ENCODE results near the gene STUB1. TPM values are rescaled to one million over a fixed set of nuclear protein-coding genes. Genes with fewer than 3 reads are reported as not detected.

Gene STUB1
- total and polyA plus RNA-seq, 2 experiments from 2014 or later, result 201 to 207 TPM

DNA sequence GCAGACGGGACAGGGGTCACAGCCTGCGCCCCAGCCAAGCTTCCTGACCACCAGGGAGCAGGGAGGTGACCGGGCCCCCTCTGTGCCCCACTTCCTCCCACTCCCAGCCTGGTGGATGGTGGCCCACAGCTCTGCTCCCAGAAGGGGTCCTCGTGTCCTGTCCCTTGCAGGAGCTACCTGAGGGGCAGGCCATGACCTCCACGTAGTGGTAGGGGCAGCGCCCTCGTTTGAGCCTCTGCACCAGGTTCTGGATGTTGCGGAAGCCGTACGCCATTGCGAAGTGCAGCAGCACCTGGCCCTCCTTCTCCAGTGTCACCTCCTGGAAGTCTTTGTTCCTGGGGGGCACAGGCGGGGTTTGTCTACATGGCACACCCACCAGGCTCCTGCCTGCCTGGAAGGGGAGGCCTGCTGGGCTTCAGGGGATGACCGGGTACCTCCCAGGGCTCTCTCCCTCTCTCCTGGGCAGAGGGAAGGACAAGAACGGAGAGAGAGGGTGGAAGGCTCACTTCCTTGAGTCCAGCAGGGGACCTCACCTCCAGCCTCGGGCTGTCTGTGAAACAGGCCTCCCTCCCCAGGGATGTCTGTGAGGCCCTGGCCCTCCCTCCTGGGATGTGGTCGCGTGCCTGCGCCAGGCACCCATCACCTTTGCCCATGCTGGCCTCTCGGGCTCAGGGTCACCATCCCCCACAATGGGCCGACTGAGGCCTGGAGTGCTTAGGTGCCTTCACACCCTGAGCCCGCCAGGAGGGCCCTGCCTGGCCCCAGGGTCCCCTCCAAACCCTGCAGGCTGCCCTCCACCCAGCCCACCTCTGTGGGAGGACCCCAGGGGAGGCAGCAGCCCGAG lies 50.7 kb downstream of the STUB1 start:
- WGBS, 2 experiments (ENCODE audit: low coverage in 1 of 2, low lambda C conversion rate in 2 of 2, missing lambda C conversion rate in 2 of 2), result 86 to 90% methylated on average over 20 to 22 of the region's 22 CpGs
- in situ Hi-C loops (cut with MboI), result no loop called here

DNA sequence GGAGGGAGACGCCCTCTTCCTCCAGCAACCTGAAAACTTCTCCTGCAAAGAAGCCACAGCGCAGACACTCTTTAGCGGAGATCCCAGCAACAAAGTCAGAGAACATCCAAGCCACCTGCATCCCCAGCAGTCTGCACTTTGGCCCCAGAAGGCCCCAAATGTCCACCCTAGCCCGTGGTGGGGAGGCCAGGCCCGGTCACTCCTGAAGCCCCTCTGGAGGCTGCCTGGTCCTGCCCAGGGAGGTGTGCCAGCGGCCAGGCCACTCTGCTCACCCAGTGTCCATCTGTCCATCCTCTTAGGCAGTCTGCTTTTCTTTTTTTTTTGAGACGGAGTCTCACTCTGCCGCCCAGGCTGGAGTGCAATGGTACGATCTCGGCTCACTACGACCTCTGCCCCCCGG lies 52.1 kb downstream of the STUB1 start:
- in situ Hi-C loops (cut with MboI), result no loop called here
- 89 to 90% methylated on average over 12 of the region's 12 CpGs for WGBS, 2 experiments (ENCODE audit: low coverage in 1 of 2, low lambda C conversion rate in 2 of 2, missing lambda C conversion rate in 2 of 2)
- Histone ChIP-seq H3K4me3 (no peak overlapping the region), H2AFZ (no peak overlapping the region), H3K27me3 (replicated peaks; ENCODE audit: insufficient read depth) (no peaks in the 10 kb centered on the region), H4K20me1 (ENCODE audit: insufficient read depth) (no peaks in the 10 kb centered on the region), H3K79me2 (ENCODE audit: insufficient read depth) (no peaks in the 10 kb centered on the region), H3K9me2 (ENCODE audit: insufficient read depth) (no peaks in the 10 kb centered on the region), H3F3A (ENCODE audit: insufficient read depth) (no peaks in the 10 kb centered on the region), H3K36me3 (ENCODE audit: low read depth) (no peaks in the 10 kb centered on the region), H3K4me2 (ENCODE audit: unreplicated experiment) (no peak overlapping the region), H3K4me1 (ENCODE audit: insufficient read depth) (no peaks in the 10 kb centered on the region), H3K9me3 (ENCODE audit: low read depth) (no peaks in the 10 kb centered on the region), H3K9ac (no peak overlapping the region), H3K27ac (no peak overlapping the region)
- no peak for DNase-seq
- TF ChIP-seq EZH2 (IDR thresholded peaks at IDR 0.05; ENCODE audit: insufficient read depth, poor library complexity, severe bottlenecking) (no peak), EZH2phosphoT487 (IDR thresholded peaks at IDR 0.05; ENCODE audit: insufficient read depth, low read depth) (no peak)

More for the DNA sequence above, 50.7 kb downstream of the STUB1 start:
- Histone ChIP-seq H2AFZ (no peak overlapping the region), H3K9ac (no peak overlapping the region), H3K4me2 (ENCODE audit: unreplicated experiment) (no peak overlapping the region), H3K4me3 (no peak overlapping the region), H3K27ac (no peak overlapping the region), H4K20me1 (ENCODE audit: insufficient read depth) (no peaks in the 10 kb centered on the region), H3K27me3 (replicated peaks; ENCODE audit: insufficient read depth) (no peaks in the 10 kb centered on the region), H3K9me3 (ENCODE audit: low read depth) (no peaks in the 10 kb centered on the region), H3K79me2 (ENCODE audit: insufficient read depth) (no peaks in the 10 kb centered on the region), H3K9me2 (ENCODE audit: insufficient read depth) (no peaks in the 10 kb centered on the region), H3K36me3 (ENCODE audit: low read depth) (no peaks in the 10 kb centered on the region), H3F3A (ENCODE audit: insufficient read depth) (no peaks in the 10 kb centered on the region), H3K4me1 (ENCODE audit: insufficient read depth) (no peaks in the 10 kb centered on the region)
- TF ChIP-seq EZH2 (IDR thresholded peaks at IDR 0.05; ENCODE audit: insufficient read depth, poor library complexity, severe bottlenecking), result no peak
- no peak for TF ChIP-seq EZH2phosphoT487 (IDR thresholded peaks at IDR 0.05; ENCODE audit: insufficient read depth, low read depth)
- DNase-seq, result no peak

Other genes starting within 250 kb of the STUB1 start
- gene CAPN15, start 152.7 kb upstream of the STUB1 start, total RNA-seq (2014; rRNA removed; shearing (Covaris generic)), result 68.0 and 69.4 TPM in 2 replicates
- gene CAPN15, start 152.7 kb upstream of the STUB1 start, polyA plus RNA-seq (2016; fragmentation: Nextera tagmentation; extraction: Ambion mirVana), result 5.4 and 5.7 TPM in 2 replicates
- gene PRR35, start 120.0 kb upstream of the STUB1 start, total RNA-seq (2014; rRNA removed; shearing (Covaris generic)), result not detected in 2 replicates
- gene PRR35, start 120.0 kb upstream of the STUB1 start, polyA plus RNA-seq (2016; fragmentation: Nextera tagmentation; extraction: Ambion mirVana), result not detected in 2 replicates
- 0.11 and 0.13 TPM in 2 replicates for gene NHLRC4, start 113.4 kb upstream of the STUB1 start, total RNA-seq (2014; rRNA removed; shearing (Covaris generic))
- 0.20 TPM in 1 of 2 replicates, not detected in the other for gene NHLRC4, start 113.4 kb upstream of the STUB1 start, polyA plus RNA-seq (2016; fragmentation: Nextera tagmentation; extraction: Ambion mirVana)
- gene PIGQ, start 110.4 kb upstream of the STUB1 start, total RNA-seq (2014; rRNA removed; shearing (Covaris generic)), result 35.0 and 43.5 TPM in 2 replicates
- 31.6 and 33.9 TPM in 2 replicates for gene PIGQ, start 110.4 kb upstream of the STUB1 start, polyA plus RNA-seq (2016; fragmentation: Nextera tagmentation; extraction: Ambion mirVana)
- 18.8 and 28.3 TPM in 2 replicates for gene RAB40C, start 90.3 kb upstream of the STUB1 start, total RNA-seq (2014; rRNA removed; shearing (Covaris generic))
- 9.5 TPM in 2 replicates for gene RAB40C, start 90.3 kb upstream of the STUB1 start, polyA plus RNA-seq (2016; fragmentation: Nextera tagmentation; extraction: Ambion mirVana)
- not detected in 2 replicates for gene WFIKKN1, start 49.4 kb upstream of the STUB1 start, total RNA-seq (2014; rRNA removed; shearing (Covaris generic))
- not detected in 2 replicates for gene WFIKKN1, start 49.4 kb upstream of the STUB1 start, polyA plus RNA-seq (2016; fragmentation: Nextera tagmentation; extraction: Ambion mirVana)
- 150 and 218 TPM in 2 replicates for gene METTL26, start 44.1 kb upstream of the STUB1 start, total RNA-seq (2014; rRNA removed; shearing (Covaris generic))
- 151 and 155 TPM in 2 replicates for gene METTL26, start 44.1 kb upstream of the STUB1 start, polyA plus RNA-seq (2016; fragmentation: Nextera tagmentation; extraction: Ambion mirVana)
- gene MCRIP2, start 38.6 kb upstream of the STUB1 start, total RNA-seq (2014; rRNA removed; shearing (Covaris generic)), result 29.3 and 30.4 TPM in 2 replicates
- 22.4 and 22.6 TPM in 2 replicates for gene MCRIP2, start 38.6 kb upstream of the STUB1 start, polyA plus RNA-seq (2016; fragmentation: Nextera tagmentation; extraction: Ambion mirVana)
- 16.5 and 24.7 TPM in 2 replicates for gene WDR90, start 31.0 kb upstream of the STUB1 start, total RNA-seq (2014; rRNA removed; shearing (Covaris generic))
- gene WDR90, start 31.0 kb upstream of the STUB1 start, polyA plus RNA-seq (2016; fragmentation: Nextera tagmentation; extraction: Ambion mirVana), result 4.7 and 8.2 TPM in 2 replicates
- 44.9 and 65.9 TPM in 2 replicates for gene RHOT2, start 12.3 kb upstream of the STUB1 start, total RNA-seq (2014; rRNA removed; shearing (Covaris generic))
- gene RHOT2, start 12.3 kb upstream of the STUB1 start, polyA plus RNA-seq (2016; fragmentation: Nextera tagmentation; extraction: Ambion mirVana), result 65.1 and 70.0 TPM in 2 replicates
- gene RHBDL1, start 4.7 kb upstream of the STUB1 start, total RNA-seq (2014; rRNA removed; shearing (Covaris generic)), result 0.89 and 2.1 TPM in 2 replicates
- gene RHBDL1, start 4.7 kb upstream of the STUB1 start, polyA plus RNA-seq (2016; fragmentation: Nextera tagmentation; extraction: Ambion mirVana), result 0.90 and 1.5 TPM in 2 replicates
- gene JMJD8, start 3.9 kb downstream of the STUB1 start, total RNA-seq (2014; rRNA removed; shearing (Covaris generic)), result 88.8 and 96.3 TPM in 2 replicates
- 87.9 and 91.6 TPM in 2 replicates for gene JMJD8, start 3.9 kb downstream of the STUB1 start, polyA plus RNA-seq (2016; fragmentation: Nextera tagmentation; extraction: Ambion mirVana)
- gene WDR24, start 10.0 kb downstream of the STUB1 start, total RNA-seq (2014; rRNA removed; shearing (Covaris generic)), result 1.3 and 3.4 TPM in 2 replicates
- gene WDR24, start 10.0 kb downstream of the STUB1 start, polyA plus RNA-seq (2016; fragmentation: Nextera tagmentation; extraction: Ambion mirVana), result 13.1 and 13.7 TPM in 2 replicates
- 0.54 TPM in 1 of 2 replicates, not detected in the other for gene FBXL16, start 25.4 kb downstream of the STUB1 start, total RNA-seq (2014; rRNA removed; shearing (Covaris generic))
- gene FBXL16, start 25.4 kb downstream of the STUB1 start, polyA plus RNA-seq (2016; fragmentation: Nextera tagmentation; extraction: Ambion mirVana), result 0.16 and 0.29 TPM in 2 replicates
- 90.7 and 98.1 TPM in 2 replicates for gene METRN, start 34.7 kb downstream of the STUB1 start, total RNA-seq (2014; rRNA removed; shearing (Covaris generic))
- 21.6 and 26.0 TPM in 2 replicates for gene METRN, start 34.7 kb downstream of the STUB1 start, polyA plus RNA-seq (2016; fragmentation: Nextera tagmentation; extraction: Ambion mirVana)
- gene ANTKMT, start 40.7 kb downstream of the STUB1 start, total RNA-seq (2014; rRNA removed; shearing (Covaris generic)), result 20.4 and 34.8 TPM in 2 replicates
- 33.3 and 33.5 TPM in 2 replicates for gene ANTKMT, start 40.7 kb downstream of the STUB1 start, polyA plus RNA-seq (2016; fragmentation: Nextera tagmentation; extraction: Ambion mirVana)
- 1.0 and 9.5 TPM in 2 replicates for gene CCDC78, start 46.0 kb downstream of the STUB1 start, total RNA-seq (2014; rRNA removed; shearing (Covaris generic))
- 0.78 and 1.1 TPM in 2 replicates for gene CCDC78, start 46.0 kb downstream of the STUB1 start, polyA plus RNA-seq (2016; fragmentation: Nextera tagmentation; extraction: Ambion mirVana)
- gene HAGHL, start 46.7 kb downstream of the STUB1 start, total RNA-seq (2014; rRNA removed; shearing (Covaris generic)), result 5.8 and 7.8 TPM in 2 replicates
- 10.8 and 64.8 TPM in 2 replicates for gene HAGHL, start 46.7 kb downstream of the STUB1 start, polyA plus RNA-seq (2016; fragmentation: Nextera tagmentation; extraction: Ambion mirVana)
- gene CIAO3, start 60.6 kb downstream of the STUB1 start, total RNA-seq (2014; rRNA removed; shearing (Covaris generic)), result 24.0 and 37.5 TPM in 2 replicates
- 24.5 and 27.8 TPM in 2 replicates for gene CIAO3, start 60.6 kb downstream of the STUB1 start, polyA plus RNA-seq (2016; fragmentation: Nextera tagmentation; extraction: Ambion mirVana)
- gene MSLN, start 80.3 kb downstream of the STUB1 start, total RNA-seq (2014; rRNA removed; shearing (Covaris generic)), result not detected in 2 replicates
- not detected in 2 replicates for gene MSLN, start 80.3 kb downstream of the STUB1 start, polyA plus RNA-seq (2016; fragmentation: Nextera tagmentation; extraction: Ambion mirVana)
- gene RPUSD1, start 108.0 kb downstream of the STUB1 start, total RNA-seq (2014; rRNA removed; shearing (Covaris generic)), result 44.6 and 54.3 TPM in 2 replicates
- 15.4 and 19.1 TPM in 2 replicates for gene RPUSD1, start 108.0 kb downstream of the STUB1 start, polyA plus RNA-seq (2016; fragmentation: Nextera tagmentation; extraction: Ambion mirVana)
- gene CHTF18, start 108.2 kb downstream of the STUB1 start, total RNA-seq (2014; rRNA removed; shearing (Covaris generic)), result 9.1 and 13.1 TPM in 2 replicates
- gene CHTF18, start 108.2 kb downstream of the STUB1 start, polyA plus RNA-seq (2016; fragmentation: Nextera tagmentation; extraction: Ambion mirVana), result 8.0 and 8.8 TPM in 2 replicates
- not detected in 2 replicates for gene GNG13, start 120.3 kb downstream of the STUB1 start, total RNA-seq (2014; rRNA removed; shearing (Covaris generic))
- not detected in 2 replicates for gene GNG13, start 120.3 kb downstream of the STUB1 start, polyA plus RNA-seq (2016; fragmentation: Nextera tagmentation; extraction: Ambion mirVana)

All from GM23248 (cell line).